Measurements from ENCODE around the gene CMPK2.

DNA sequence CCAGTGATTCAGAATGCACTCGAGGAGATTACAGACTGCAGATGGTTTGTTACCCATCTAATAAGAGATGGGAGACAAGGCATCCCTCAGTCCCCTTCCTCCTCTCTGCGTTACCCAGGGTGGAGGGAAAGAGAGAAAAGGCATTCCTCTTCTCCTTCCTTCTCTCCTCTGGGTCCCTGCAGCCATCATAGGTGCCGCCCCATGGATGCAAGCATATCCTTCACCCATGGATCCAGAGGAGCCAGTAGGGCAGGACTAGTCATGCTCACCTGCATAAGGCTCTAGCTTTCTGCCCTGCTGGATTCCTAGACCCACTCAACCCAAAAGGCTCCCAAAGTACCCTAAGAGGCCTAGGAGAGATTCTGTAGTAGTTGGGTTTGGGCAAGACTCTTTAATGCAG is 20.4 kb downstream of the CMPK2 start:
- TF ChIP-seq, protein P1, sequence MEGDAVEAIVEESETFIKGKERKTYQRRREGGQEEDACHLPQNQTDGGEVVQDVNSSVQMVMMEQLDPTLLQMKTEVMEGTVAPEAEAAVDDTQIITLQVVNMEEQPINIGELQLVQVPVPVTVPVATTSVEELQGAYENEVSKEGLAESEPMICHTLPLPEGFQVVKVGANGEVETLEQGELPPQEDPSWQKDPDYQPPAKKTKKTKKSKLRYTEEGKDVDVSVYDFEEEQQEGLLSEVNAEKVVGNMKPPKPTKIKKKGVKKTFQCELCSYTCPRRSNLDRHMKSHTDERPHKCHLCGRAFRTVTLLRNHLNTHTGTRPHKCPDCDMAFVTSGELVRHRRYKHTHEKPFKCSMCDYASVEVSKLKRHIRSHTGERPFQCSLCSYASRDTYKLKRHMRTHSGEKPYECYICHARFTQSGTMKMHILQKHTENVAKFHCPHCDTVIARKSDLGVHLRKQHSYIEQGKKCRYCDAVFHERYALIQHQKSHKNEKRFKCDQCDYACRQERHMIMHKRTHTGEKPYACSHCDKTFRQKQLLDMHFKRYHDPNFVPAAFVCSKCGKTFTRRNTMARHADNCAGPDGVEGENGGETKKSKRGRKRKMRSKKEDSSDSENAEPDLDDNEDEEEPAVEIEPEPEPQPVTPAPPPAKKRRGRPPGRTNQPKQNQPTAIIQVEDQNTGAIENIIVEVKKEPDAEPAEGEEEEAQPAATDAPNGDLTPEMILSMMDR (IDR thresholded peaks at IDR 0.05; ENCODE audit: low read length), result no peak
- TF ChIP-seq EZH2 (IDR thresholded peaks at IDR 0.05; ENCODE audit: borderline replicate concordance, low read length), result no peak

All from OCI-LY1 (cell line).